SK-N-SH (cell line): ENCODE measurements around the gene FAM227B. TPM values are rescaled to one million over a fixed set of nuclear protein-coding genes. Genes with fewer than 3 reads are reported as not detected.
A peak's percentile ranks its signal among the peaks of the same experiment; 100 is the strongest.

Source experiments
- CTCF ChIA-PET: fragments of 300-600, 350-600 bp; formaldehyde crosslinking; extraction: SDS; loops from one replicate; lab custom pipeline; 2021; lab: Yijun Ruan, JAX
- POLR2A ChIA-PET: fragments of 350-600 bp; sonication (Branson Sonifier 250); formaldehyde crosslinking; extraction: SDS; loops from one replicate; lab custom pipeline; 2020; ENCODE audit warnings: antibody characterized with exemption, inconsistent platforms; lab: Yijun Ruan, JAX
- DNase-seq: peaks from one replicate; pipeline ENCODE4 v3.0.0; 2012
- H2AFZ ChIP-seq: fragments of 200-600 bp; sonication (generic); 2 replicates; pipeline ENCODE4 v1.8.1; 2016; ENCODE audit warnings: antibody characterized with exemption, mild to moderate bottlenecking, low read depth
- H3F3A ChIP-seq: fragments of 200-600 bp; sonication (generic); replicated peaks from 2 replicates; pipeline ENCODE3; 2016; ENCODE audit warnings: antibody characterized with exemption, mild to moderate bottlenecking; ENCODE audit not compliant: insufficient read depth
- H3K27ac ChIP-seq, 2 experiments: fragments of 200-500 bp in 1 of 2; fragments of 200-600 bp in 1 of 2; sonication (Bioruptor generic) in 1 of 2; sonication (generic), shearing (Covaris generic) in 1 of 2; 2 replicates each; pipeline versions ENCODE4 v1.5.1 to v1.6.1; 2014 to 2016; ENCODE audit warnings: low read depth in 2 of 2, inconsistent platforms in 1 of 2, low read length in 1 of 2, mild to moderate bottlenecking in 1 of 2, mixed read lengths in 1 of 2
- H3K27me3 ChIP-seq: fragments of 200-600 bp; sonication (generic), shearing (Covaris generic); 2 replicates; pipeline ENCODE4 v1.6.1; 2016; ENCODE audit warnings: mixed run types; ENCODE audit not compliant: insufficient read depth
- H3K36me3 ChIP-seq, 2 experiments: fragments of 200-500 bp in 1 of 2; fragments of 200-600 bp in 1 of 2; sonication (Bioruptor generic) in 1 of 2; sonication (generic) in 1 of 2; replicated peaks in 1 of 2; 2 replicates each; pipeline versions ENCODE3 to v1.5.1; 2014 to 2016; ENCODE audit warnings: low read length in 1 of 2, mild to moderate bottlenecking in 1 of 2; ENCODE audit not compliant: insufficient read depth in 2 of 2, control insufficient read depth in 1 of 2
- H3K4me1 ChIP-seq, 2 experiments: fragments of 200-500 bp in 1 of 2; fragments of 200-600 bp in 1 of 2; sonication (Bioruptor generic) in 1 of 2; sonication (generic), shearing (Covaris generic) in 1 of 2; 2 replicates each; pipeline versions ENCODE4 v1.5.1 to v1.6.1; 2014 to 2016; ENCODE audit warnings: low read depth in 1 of 2, low read length in 1 of 2, mixed run types in 1 of 2; ENCODE audit not compliant: insufficient read depth in 2 of 2, control insufficient read depth in 1 of 2
- H3K4me2 ChIP-seq: fragments of 200-600 bp; sonication (generic), shearing (Covaris generic); 2 replicates; pipeline ENCODE4 v1.6.1; 2017; ENCODE audit warnings: mixed run types
- H3K4me3 ChIP-seq, 2 experiments: fragments of 200-500 bp in 1 of 2; fragments of 200-600 bp in 1 of 2; sonication (Bioruptor generic) in 1 of 2; sonication (generic), shearing (Covaris generic) in 1 of 2; 2 replicates each; pipeline versions ENCODE4 v1.5.1 to v1.8.1; 2014 to 2016; ENCODE audit warnings: low read depth in 2 of 2, inconsistent platforms in 1 of 2, low read length in 1 of 2, mild to moderate bottlenecking in 1 of 2, mixed read lengths in 1 of 2, moderate library complexity in 1 of 2
- H3K79me2 ChIP-seq: fragments of 200-600 bp; sonication (generic); 2 replicates; pipeline ENCODE4 v1.8.1; 2017; ENCODE audit warnings: mild to moderate bottlenecking; ENCODE audit not compliant: insufficient read depth
- H3K9ac ChIP-seq: fragments of 200-600 bp; sonication (generic); 2 replicates; pipeline ENCODE4 v1.6.1; 2017; ENCODE audit warnings: mixed run types
- H3K9me2 ChIP-seq: fragments of 200-600 bp; sonication (generic); 2 replicates; pipeline ENCODE4 v1.6.1; 2017; ENCODE audit warnings: mixed run types
- H3K9me3 ChIP-seq: fragments of 200-600 bp; sonication (generic); 2 replicates; pipeline ENCODE4 v1.6.1; 2017; ENCODE audit warnings: mixed run types, mild to moderate bottlenecking, moderate library complexity
- H4K20me1 ChIP-seq: fragments of 200-600 bp; sonication (generic); 2 replicates; pipeline ENCODE4 v1.6.1; 2017; ENCODE audit warnings: mild to moderate bottlenecking, mixed run types; ENCODE audit not compliant: insufficient read depth
- ELF1 ChIP-seq: IDR thresholded peaks from 2 replicates; pipeline ENCODE4 v1.4.0; 2012
- EZH2phosphoT487 ChIP-seq: fragments of 200-600 bp; sonication (generic); IDR thresholded peaks from 2 replicates; pipeline ENCODE4 v1.6.1; 2017; ENCODE audit warnings: low read depth, mixed run types, mild to moderate bottlenecking, antibody characterized with exemption, moderate library complexity, borderline replicate concordance
- FOXM1 ChIP-seq: IDR thresholded peaks from 2 replicates; pipeline ENCODE4 v1.4.0; 2012; ENCODE audit warnings: low read depth, mild to moderate bottlenecking
- GATA2 ChIP-seq: sonication (generic); formaldehyde crosslinking; IDR thresholded peaks from 2 replicates; pipeline ENCODE4 v1.5.0; 2020; ENCODE audit warnings: mild to moderate bottlenecking, missing genetic modification reagents
- JUND ChIP-seq: IDR thresholded peaks from 2 replicates; pipeline ENCODE4 v1.4.0; 2012
- MAX ChIP-seq: IDR thresholded peaks from 2 replicates; pipeline ENCODE4 v1.4.0; 2012; ENCODE audit warnings: low read depth
- MEF2A ChIP-seq: IDR thresholded peaks from 2 replicates; pipeline ENCODE4 v1.4.0; 2012; ENCODE audit warnings: low read depth, borderline replicate concordance
- MXI1 ChIP-seq: IDR thresholded peaks from 2 replicates; pipeline ENCODE4 v1.6.1; 2012; ENCODE audit warnings: mild to moderate bottlenecking, low read depth, low read length, improper control_type of control experiment
- NFIC ChIP-seq: IDR thresholded peaks from 2 replicates; pipeline ENCODE4 v1.4.0; 2012; ENCODE audit warnings: borderline replicate concordance
- PBX3 ChIP-seq: IDR thresholded peaks from 2 replicates; pipeline ENCODE4; 2012
- POLR2AphosphoS5 ChIP-seq: IDR thresholded peaks from 2 replicates; pipeline ENCODE4 v1.6.1; 2012; ENCODE audit warnings: low read depth, low read length
- RAD21 ChIP-seq: IDR thresholded peaks from 2 replicates; pipeline ENCODE4 v1.6.1; 2012; ENCODE audit warnings: mild to moderate bottlenecking, low read length
- REST ChIP-seq: IDR thresholded peaks from 2 replicates; pipeline ENCODE4 v1.6.1; 2012; ENCODE audit warnings: mild to moderate bottlenecking, low read depth, low read length, moderate library complexity
- RFX5 ChIP-seq: IDR thresholded peaks from 2 replicates; pipeline ENCODE4 v1.6.1; 2012; ENCODE audit warnings: mild to moderate bottlenecking, improper control_type of control experiment, low read length
- SIN3A ChIP-seq: IDR thresholded peaks from 2 replicates; pipeline ENCODE4 v1.6.1; 2012; ENCODE audit warnings: low read depth, mild to moderate bottlenecking, low read length, moderate library complexity, borderline replicate concordance
- SMC3 ChIP-seq: IDR thresholded peaks from 2 replicates; pipeline ENCODE4 v1.6.1; 2012; ENCODE audit warnings: low read depth, low read length, improper control_type of control experiment
- TEAD4 ChIP-seq: IDR thresholded peaks from 2 replicates; pipeline ENCODE4 v1.4.0; 2012; ENCODE audit warnings: mild to moderate bottlenecking, borderline replicate concordance; ENCODE audit not compliant: insufficient read depth
- YY1 ChIP-seq: IDR thresholded peaks from 2 replicates; pipeline ENCODE4 v1.4.0; 2012; ENCODE audit warnings: low read depth, mild to moderate bottlenecking
- WGBS: methylation state at CpG from one replicate; pipeline ENCODE4 v1.1.6; 2017; ENCODE audit warnings: low lambda C conversion rate; 5-methylcytosine and 5-hydroxymethylcytosine counted together
- polyA plus RNA-seq, 3 experiments: library from polyadenylated mRNA; depleted of rRNA; stranded (reverse); fragments of >200 nt; gene quantifications; 2 replicates each; pipeline ENCODE4 v1.2.3, GENCODE V29; 2012
- TF ChIP-seq, protein P1 (sequence below): fragments of 200-600 bp; sonication (generic); IDR thresholded peaks from 2 replicates; pipeline ENCODE4 v1.6.1; 2017; ENCODE audit warnings: antibody characterized with exemption, mild to moderate bottlenecking, moderate library complexity
- TF ChIP-seq, protein P2 (sequence below): IDR thresholded peaks from 2 replicates; pipeline ENCODE4 v1.4.0; 2012; ENCODE audit warnings: low read depth, borderline replicate concordance
- TF ChIP-seq, protein P3 (sequence below): IDR thresholded peaks from 2 replicates; pipeline ENCODE4 v1.4.0; 2012; ENCODE audit warnings: low read depth, borderline replicate concordance
- TF ChIP-seq, protein P4 (sequence below): fragments of 150-350 bp; IDR thresholded peaks from 2 replicates; pipeline ENCODE4 v1.6.1; 2016; ENCODE audit warnings: mild to moderate bottlenecking, low read depth, low read length

Gene FAM227B
- polyA plus RNA-seq, 1 of the 3 experiments (the other 2 are of a cell fraction) = 4.4 TPM

DNA sequence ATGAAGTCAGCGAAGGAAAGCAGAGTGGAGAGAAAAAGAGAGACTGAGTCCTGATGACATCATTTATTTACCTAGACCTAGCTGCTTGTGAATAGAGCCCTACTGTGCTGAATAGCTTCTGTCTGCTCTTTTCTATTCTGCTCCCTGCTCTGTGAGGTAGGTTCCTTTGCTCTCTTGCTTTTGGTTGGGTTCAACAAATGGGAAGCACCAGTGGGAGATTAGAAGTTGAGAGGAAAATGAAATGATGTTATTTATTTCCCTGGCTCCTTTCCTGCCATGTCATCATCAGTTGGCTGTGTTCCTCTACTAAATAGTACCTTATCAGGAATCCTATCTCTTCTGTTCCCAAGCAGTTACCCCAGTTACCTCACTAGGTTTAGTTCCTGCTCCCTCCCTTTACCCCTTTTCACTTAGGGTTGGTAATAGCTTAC lies 23.8 kb upstream of the FAM227B start (continued):
- peak; percentile 67 for TF ChIP-seq NFIC
- TF ChIP-seq PBX3 = no peak
- TF ChIP-seq POLR2AphosphoS5 = no peak
- TF ChIP-seq YY1 = no peak
- no peak for TF ChIP-seq SMC3
- TF ChIP-seq, all 33 proteins: peak for 3

DNA sequence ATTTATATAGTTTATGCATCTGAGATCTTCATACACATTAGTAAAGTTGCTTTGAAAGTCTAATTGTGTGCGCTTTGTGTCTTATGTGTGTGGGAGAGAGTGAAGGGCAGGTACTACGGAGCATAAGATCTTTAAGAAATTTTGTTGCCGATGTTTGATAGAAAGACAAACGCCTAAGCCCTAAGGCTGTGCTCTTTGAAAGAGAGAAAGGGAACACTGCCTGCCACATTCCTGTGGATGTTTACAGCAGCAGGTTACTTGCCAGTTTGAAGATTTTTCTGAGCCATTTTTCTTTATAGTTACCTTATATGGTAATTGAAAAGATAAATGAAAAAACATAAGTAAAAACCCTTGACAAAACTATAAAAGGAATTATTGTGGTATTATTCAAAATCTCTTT lies 17.2 kb upstream of the FAM227B start:
- H3K79me2 ChIP-seq = peaks cover 9% of the 10 kb centered on the region; the same call in 1 of the 2 replicates
- peaks cover 4% of the 10 kb centered on the region for H3F3A ChIP-seq
- WGBS = 95% methylated on average over 4 of the region's 4 CpGs
- ChIA-PET POLR2A (no interaction called here), CTCF (interaction anchor here (0.6 kb wide), 1 partner anchor 794 kb away, joined by 3 read pairs; no protein-coding TSS in a partner anchor)
- H3K9me3 ChIP-seq = no peaks in the 10 kb centered on the region
- H4K20me1 ChIP-seq = no peaks in the 10 kb centered on the region
- H3K27ac ChIP-seq = no peak overlapping the region
- DNase-seq = no peak
- no peak overlapping the region for H3K4me3 ChIP-seq
- no peaks in the 10 kb centered on the region; a peak in 1 of 4 replicates for H3K4me1 ChIP-seq
- H2AFZ ChIP-seq = no peak overlapping the region
- H3K4me2 ChIP-seq = no peak overlapping the region
- no peaks in the 10 kb centered on the region for H3K27me3 ChIP-seq
- peaks cover 37 to 79% of the 10 kb centered on the region in 2 experiments for H3K36me3 ChIP-seq
- H3K9me2 ChIP-seq = no peaks in the 10 kb centered on the region
- H3K9ac ChIP-seq = no peak overlapping the region
- no peak for TF ChIP-seq TEAD4
- no peak for TF ChIP-seq JUND
- no peak for TF ChIP-seq NFIC
- no peak for TF ChIP-seq GATA2 (CRISPR knock-in tag)
- no peak for TF ChIP-seq MEF2A
- TF ChIP-seq, protein P1, sequence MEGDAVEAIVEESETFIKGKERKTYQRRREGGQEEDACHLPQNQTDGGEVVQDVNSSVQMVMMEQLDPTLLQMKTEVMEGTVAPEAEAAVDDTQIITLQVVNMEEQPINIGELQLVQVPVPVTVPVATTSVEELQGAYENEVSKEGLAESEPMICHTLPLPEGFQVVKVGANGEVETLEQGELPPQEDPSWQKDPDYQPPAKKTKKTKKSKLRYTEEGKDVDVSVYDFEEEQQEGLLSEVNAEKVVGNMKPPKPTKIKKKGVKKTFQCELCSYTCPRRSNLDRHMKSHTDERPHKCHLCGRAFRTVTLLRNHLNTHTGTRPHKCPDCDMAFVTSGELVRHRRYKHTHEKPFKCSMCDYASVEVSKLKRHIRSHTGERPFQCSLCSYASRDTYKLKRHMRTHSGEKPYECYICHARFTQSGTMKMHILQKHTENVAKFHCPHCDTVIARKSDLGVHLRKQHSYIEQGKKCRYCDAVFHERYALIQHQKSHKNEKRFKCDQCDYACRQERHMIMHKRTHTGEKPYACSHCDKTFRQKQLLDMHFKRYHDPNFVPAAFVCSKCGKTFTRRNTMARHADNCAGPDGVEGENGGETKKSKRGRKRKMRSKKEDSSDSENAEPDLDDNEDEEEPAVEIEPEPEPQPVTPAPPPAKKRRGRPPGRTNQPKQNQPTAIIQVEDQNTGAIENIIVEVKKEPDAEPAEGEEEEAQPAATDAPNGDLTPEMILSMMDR = no peak
- no peak for TF ChIP-seq EZH2phosphoT487
- TF ChIP-seq RFX5 = no peak
- TF ChIP-seq FOXM1 = no peak
- TF ChIP-seq, protein P2, sequence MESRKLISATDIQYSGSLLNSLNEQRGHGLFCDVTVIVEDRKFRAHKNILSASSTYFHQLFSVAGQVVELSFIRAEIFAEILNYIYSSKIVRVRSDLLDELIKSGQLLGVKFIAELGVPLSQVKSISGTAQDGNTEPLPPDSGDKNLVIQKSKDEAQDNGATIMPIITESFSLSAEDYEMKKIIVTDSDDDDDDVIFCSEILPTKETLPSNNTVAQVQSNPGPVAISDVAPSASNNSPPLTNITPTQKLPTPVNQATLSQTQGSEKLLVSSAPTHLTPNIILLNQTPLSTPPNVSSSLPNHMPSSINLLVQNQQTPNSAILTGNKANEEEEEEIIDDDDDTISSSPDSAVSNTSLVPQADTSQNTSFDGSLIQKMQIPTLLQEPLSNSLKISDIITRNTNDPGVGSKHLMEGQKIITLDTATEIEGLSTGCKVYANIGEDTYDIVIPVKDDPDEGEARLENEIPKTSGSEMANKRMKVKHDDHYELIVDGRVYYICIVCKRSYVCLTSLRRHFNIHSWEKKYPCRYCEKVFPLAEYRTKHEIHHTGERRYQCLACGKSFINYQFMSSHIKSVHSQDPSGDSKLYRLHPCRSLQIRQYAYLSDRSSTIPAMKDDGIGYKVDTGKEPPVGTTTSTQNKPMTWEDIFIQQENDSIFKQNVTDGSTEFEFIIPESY = no peak
- TF ChIP-seq MXI1 = no peak
- TF ChIP-seq SIN3A = no peak
- TF ChIP-seq ELF1 = no peak
- TF ChIP-seq MAX = no peak
- TF ChIP-seq REST = no peak
- TF ChIP-seq, protein P3, sequence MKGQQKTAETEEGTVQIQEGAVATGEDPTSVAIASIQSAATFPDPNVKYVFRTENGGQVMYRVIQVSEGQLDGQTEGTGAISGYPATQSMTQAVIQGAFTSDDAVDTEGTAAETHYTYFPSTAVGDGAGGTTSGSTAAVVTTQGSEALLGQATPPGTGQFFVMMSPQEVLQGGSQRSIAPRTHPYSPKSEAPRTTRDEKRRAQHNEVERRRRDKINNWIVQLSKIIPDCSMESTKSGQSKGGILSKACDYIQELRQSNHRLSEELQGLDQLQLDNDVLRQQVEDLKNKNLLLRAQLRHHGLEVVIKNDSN = no peak
- TF ChIP-seq, protein P4, sequence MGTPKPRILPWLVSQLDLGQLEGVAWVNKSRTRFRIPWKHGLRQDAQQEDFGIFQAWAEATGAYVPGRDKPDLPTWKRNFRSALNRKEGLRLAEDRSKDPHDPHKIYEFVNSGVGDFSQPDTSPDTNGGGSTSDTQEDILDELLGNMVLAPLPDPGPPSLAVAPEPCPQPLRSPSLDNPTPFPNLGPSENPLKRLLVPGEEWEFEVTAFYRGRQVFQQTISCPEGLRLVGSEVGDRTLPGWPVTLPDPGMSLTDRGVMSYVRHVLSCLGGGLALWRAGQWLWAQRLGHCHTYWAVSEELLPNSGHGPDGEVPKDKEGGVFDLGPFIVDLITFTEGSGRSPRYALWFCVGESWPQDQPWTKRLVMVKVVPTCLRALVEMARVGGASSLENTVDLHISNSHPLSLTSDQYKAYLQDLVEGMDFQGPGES = no peak
- no peak for TF ChIP-seq RAD21
